Smooth muscle cell of the brain vasculature (primary cell): Measurements from ENCODE around the gene CPS1.

Source experiments
- DNase-seq: peaks from one replicate; pipeline ENCODE4 v3.0.0-alpha.2; 2012; ENCODE audit warnings: low read depth, low spot score

CPS1 gene

GRCh38 chr2:210681491-210681890 is 125.1 kb downstream of the CPS1 start:
- no peak for DNase-seq

GRCh38 chr2:210686401-210686800 is 130.0 kb downstream of the CPS1 start:
- no peak for DNase-seq

- no peak for DNase-seq
Measured at GRCh38 chr2:210687786-210688470, 131.5 kb downstream of the CPS1 start.

- no peak for DNase-seq
Measured at GRCh38 chr2:210707900-210708299, 151.5 kb downstream of the CPS1 start.

- no peak for DNase-seq
Measured at GRCh38 chr2:210713122-210713521, 156.7 kb downstream of the CPS1 start.

- no peak for DNase-seq
Measured at GRCh38 chr2:210715560-210716082, 159.2 kb downstream of the CPS1 start.

- DNase-seq: no peak
Measured at GRCh38 chr2:210718503-210718902, 162.1 kb downstream of the CPS1 start.

- no peak for DNase-seq
Measured at GRCh38 chr2:210722092-210722491, 165.7 kb downstream of the CPS1 start.

- DNase-seq: no peak
Measured at GRCh38 chr2:210727549-210727948, 171.2 kb downstream of the CPS1 start.
